Measurements from ENCODE around the gene SIGLEC8. TPM values are rescaled to one million over a fixed set of nuclear protein-coding genes. Genes with fewer than 3 reads are reported as not detected.

The SIGLEC8 gene
- total and polyA plus RNA-seq, 2 experiments from 2014 or later = not detected

- TF ChIP-seq, protein P1, sequence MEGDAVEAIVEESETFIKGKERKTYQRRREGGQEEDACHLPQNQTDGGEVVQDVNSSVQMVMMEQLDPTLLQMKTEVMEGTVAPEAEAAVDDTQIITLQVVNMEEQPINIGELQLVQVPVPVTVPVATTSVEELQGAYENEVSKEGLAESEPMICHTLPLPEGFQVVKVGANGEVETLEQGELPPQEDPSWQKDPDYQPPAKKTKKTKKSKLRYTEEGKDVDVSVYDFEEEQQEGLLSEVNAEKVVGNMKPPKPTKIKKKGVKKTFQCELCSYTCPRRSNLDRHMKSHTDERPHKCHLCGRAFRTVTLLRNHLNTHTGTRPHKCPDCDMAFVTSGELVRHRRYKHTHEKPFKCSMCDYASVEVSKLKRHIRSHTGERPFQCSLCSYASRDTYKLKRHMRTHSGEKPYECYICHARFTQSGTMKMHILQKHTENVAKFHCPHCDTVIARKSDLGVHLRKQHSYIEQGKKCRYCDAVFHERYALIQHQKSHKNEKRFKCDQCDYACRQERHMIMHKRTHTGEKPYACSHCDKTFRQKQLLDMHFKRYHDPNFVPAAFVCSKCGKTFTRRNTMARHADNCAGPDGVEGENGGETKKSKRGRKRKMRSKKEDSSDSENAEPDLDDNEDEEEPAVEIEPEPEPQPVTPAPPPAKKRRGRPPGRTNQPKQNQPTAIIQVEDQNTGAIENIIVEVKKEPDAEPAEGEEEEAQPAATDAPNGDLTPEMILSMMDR (IDR thresholded peaks at IDR 0.05; ENCODE audit: low read depth, low read length) = no peak
- no peak overlapping the region for H3K27ac ChIP-seq
- no peaks in the 10 kb centered on the region for H3K36me3 ChIP-seq
- H3K9me3 ChIP-seq (ENCODE audit: low read depth) = peaks cover 3% of the 10 kb centered on the region
- no peaks in the 10 kb centered on the region for H3K4me1 ChIP-seq (ENCODE audit: low read depth)
- no peaks in the 10 kb centered on the region for H3K27me3 ChIP-seq
- no peak for DNase-seq (ENCODE audit: low read depth in 1 of 2, low spot score in 1 of 2)
- H3K4me3 ChIP-seq = no peak overlapping the region
These were observed 32.4 kb upstream of the SIGLEC8 start for GRCh38 chr19:51490676-51491075.

DNA sequence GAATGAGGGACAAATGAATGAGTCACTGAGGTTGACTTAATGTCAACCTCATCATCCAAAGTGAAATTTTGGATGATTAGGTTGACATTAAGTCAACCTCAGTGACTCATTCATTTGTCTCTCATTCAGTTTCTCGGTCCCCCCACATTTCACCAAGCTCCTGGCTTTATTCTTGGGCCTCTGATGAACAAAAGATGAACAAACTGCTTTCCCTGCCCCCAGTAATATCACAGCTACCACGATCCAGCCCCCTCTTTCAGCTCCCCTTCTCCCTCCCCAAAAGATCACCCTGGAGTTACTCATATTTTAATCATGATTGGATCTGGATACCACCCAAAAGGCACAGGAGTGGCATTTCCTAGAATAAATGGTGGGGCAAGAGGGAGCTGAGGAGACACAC, 30.9 kb upstream of the SIGLEC8 start:
- Histone ChIP-seq H3K36me3 (no peaks in the 10 kb centered on the region), H3K9me3 (ENCODE audit: low read depth) (peaks cover 3% of the 10 kb centered on the region), H3K4me3 (no peak overlapping the region), H3K27me3 (no peaks in the 10 kb centered on the region), H3K27ac (no peak overlapping the region), H3K4me1 (ENCODE audit: low read depth) (no peaks in the 10 kb centered on the region)
- no peak for DNase-seq (ENCODE audit: low read depth in 1 of 2, low spot score in 1 of 2)
- TF ChIP-seq, protein P1 (IDR thresholded peaks at IDR 0.05; ENCODE audit: low read depth, low read length) = no peak

- Histone ChIP-seq H3K4me1 (ENCODE audit: low read depth) (no peaks in the 10 kb centered on the region), H3K27me3 (no peaks in the 10 kb centered on the region), H3K4me3 (no peak overlapping the region), H3K36me3 (no peaks in the 10 kb centered on the region), H3K27ac (no peak overlapping the region), H3K9me3 (ENCODE audit: low read depth) (peaks cover 3% of the 10 kb centered on the region)
- TF ChIP-seq, protein P1 (IDR thresholded peaks at IDR 0.05; ENCODE audit: low read depth, low read length) = no peak
- no peak for DNase-seq (ENCODE audit: low read depth in 1 of 2, low spot score in 1 of 2)
These were observed 30.2 kb upstream of the SIGLEC8 start for GRCh38 chr19:51488491-51488890.

- H3K27ac ChIP-seq = no peak overlapping the region
- H3K27me3 ChIP-seq = no peaks in the 10 kb centered on the region
- H3K9me3 ChIP-seq (ENCODE audit: low read depth) = peaks cover 3% of the 10 kb centered on the region
- TF ChIP-seq, protein P1 (IDR thresholded peaks at IDR 0.05; ENCODE audit: low read depth, low read length) = no peak
- H3K36me3 ChIP-seq = no peaks in the 10 kb centered on the region
- no peak overlapping the region for H3K4me3 ChIP-seq
- no peaks in the 10 kb centered on the region for H3K4me1 ChIP-seq (ENCODE audit: low read depth)
- no peak for DNase-seq (ENCODE audit: low read depth in 1 of 2, low spot score in 1 of 2)
These were observed 27.9 kb upstream of the SIGLEC8 start for GRCh38 chr19:51485960-51486660.

DNA sequence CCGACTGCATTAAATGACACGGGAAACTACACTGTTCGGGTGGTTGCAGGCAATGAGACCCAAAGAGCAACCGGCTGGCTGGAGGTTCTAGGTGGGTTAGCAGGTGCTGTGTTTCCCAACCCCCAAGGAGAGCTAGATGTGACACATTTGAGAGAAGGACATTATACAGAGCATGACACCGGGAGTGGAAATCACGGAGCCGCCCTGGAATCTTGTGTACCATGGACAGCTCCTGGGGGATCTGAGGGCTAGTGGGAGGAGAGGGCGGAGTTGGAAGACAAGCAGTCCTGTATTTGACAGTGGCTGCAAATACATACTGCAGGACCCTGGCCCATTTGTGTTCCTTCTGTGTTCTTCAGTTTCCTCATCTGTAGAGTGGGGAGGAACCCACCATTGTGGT, 22.3 kb upstream of the SIGLEC8 start:
- Histone ChIP-seq H3K27ac (no peak overlapping the region), H3K36me3 (no peaks in the 10 kb centered on the region), H3K27me3 (no peaks in the 10 kb centered on the region), H3K9me3 (ENCODE audit: low read depth) (no peaks in the 10 kb centered on the region), H3K4me3 (no peak overlapping the region), H3K4me1 (ENCODE audit: low read depth) (no peaks in the 10 kb centered on the region)
- DNase-seq (ENCODE audit: low read depth in 1 of 2, low spot score in 1 of 2) = peak; percentile 3 to 56
- TF ChIP-seq, protein P1 (IDR thresholded peaks at IDR 0.05; ENCODE audit: low read depth, low read length) = no peak

Data from cardiac muscle cell (in vitro differentiated cells and primary cell).